HG03139 (cell line): ENCODE measurements around the gene LRRC56.
"Not testable (repeated sequence)": the region's sequence is repeated elsewhere in the genome, so short reads cannot be mapped to it uniquely, and the experiment has no call there.

Experiments
- ATAC-seq: cut with Tn5 transposase; IDR thresholded peaks from one replicate; pipeline ENCODE4 v1.9.1; 2021; ENCODE audit not compliant: unreplicated experiment

Gene LRRC56

DNA sequence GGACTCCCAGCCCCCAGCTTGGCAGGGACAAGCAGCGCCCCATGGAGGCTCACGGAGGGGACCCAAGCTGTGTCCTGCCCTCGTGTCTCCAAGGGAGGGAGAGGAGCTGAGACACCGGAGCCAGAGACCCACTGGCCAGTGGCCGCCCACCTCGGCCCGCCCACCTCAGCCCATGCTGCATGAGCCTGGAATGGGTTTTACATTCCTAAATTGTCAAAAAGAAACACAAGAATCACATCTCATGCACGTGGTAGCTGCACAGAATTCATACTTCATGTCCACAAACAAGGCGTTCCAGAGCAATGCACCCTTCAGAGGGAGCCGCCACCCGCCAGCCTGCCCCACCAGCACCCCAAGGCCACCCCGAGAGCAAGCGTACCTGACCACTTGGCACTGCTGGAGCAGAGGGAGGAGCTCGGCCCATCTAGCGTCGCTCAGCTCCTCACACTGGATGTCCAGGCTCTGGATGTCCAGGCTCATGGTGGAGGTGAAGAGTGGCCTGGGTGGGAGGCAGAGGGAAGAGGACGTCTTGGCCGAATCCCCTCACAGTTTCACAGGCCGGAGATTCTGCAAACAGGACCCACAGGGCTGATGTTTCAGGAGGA is 35.5 kb upstream of the LRRC56 start:
- ATAC-seq: no peak

DNA sequence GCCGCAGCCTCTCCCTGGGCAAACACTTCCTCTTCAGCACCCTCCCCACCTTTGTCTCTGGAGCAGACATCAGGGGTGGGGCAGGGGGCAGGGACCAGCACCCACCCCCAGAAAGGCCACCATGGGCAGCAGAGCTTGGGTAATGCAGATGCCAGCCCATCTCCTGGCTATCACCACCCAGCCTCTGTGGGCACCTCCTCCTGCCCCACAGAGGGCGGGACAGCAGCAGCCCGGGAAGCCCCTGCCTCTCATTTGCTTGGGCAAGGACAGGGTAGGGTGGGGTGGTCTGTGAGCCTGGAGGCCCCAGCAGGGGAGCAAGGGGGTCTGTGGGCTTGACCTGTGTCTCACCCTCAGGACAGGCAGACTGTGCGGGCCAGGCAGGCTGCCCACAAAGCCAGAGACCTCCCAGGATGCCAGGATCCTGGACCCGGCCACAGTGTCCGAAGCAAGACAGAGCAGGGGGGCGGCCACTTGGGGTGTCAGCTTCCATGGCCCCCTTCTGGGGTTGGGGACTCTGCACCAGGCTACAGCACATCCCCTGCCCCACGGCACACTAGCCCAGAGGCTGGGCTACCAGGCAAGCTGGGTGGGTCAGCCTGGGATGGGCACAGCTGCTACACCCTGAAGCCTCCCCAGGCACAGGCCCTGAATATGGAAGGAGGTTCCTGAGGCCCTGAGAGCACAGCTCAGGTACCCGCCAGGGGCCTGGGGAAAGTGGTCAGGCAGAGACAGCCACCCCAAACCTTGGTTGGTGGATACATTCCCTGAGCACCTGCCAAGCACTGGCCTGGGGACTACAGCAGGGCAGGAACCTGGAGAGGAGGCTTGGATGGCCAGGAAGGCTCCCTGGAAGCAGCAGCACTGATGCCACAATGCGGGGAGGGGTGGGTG is 34.8 kb upstream of the LRRC56 start:
- no peak for ATAC-seq

DNA sequence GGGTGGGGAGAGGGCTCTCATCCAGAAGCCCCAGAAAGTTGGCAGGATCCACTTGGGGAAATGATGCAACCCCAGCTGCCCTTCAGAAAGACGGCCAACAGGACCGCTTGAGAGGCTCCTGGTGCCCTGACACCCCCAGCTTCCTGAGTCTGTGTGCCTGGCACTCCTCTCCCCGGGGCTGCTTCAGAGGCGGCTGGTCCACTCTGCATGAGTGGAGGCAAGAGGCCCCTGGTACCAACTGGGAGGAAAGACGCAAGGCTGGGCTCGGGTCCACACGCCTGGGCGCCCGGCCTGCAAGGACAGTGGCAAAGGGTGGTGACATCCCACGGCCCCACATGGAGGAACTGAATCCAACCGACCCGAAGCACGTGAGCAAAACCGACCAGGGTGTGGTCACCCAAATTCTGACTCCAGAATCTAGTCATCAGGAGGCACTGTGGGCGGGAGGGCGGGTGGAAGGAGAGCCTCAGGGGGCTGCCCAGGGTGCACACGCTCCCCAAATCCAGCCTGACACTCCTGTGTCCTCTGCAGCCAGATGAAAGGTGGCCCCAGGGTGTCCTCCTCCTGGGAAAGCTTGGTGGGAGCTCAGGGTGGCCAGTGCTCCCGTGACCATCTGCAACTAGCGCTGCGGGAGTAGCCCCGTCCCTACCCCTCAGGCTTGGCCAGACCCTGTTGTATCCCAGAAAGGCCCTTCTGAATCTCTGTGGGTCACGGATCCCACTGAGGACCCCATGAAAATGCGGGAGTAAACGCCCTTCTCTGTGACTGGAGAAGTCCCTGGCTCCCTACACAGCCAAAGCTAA is 33.9 kb upstream of the LRRC56 start:
- no peak for ATAC-seq

DNA sequence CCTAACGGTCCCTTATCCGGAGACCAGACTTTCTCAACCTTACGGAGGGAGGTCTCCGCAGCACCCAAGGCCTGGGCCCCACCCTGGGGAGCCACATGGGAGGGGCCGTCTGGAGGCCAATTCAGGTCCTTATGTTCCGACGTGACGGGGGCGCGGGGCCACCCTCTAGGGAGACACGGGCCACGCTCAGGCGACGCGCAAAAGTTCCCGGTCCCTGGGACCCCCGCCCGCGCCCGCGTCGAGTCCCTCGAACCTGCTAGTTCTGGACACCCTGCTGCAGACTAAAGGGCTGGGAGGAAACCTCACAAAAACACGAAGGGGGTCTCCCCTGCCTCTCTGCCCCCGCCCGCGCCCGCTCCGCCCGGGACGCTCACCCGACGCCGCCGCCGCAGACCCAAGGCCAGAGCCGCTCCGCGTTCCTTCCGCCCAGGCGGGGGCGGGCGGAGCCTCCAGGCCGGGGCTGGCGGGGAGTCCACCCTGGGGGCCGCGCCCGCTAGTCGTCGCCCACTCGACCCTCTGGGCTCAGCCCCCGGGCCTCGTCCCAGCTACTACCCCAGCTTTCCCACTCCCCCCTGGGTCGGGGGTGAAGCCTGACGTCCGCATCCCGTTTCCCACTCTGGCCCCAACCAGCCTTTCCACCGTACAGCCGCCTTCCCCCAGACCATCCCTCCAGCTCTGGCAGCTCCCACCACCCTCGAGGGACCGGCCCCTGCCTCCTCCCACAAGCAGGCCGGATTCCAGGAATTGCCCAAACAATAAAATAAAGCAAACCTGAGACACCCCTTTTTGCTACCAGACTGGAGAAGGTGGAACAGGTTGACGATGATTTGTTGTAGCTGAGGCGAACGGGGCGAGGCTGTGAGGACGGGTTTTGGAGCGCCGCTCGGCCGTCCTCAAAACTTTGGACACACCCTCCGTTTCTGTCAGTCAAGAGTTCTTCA is 33.0 kb upstream of the LRRC56 start:
- ATAC-seq: no peak

DNA sequence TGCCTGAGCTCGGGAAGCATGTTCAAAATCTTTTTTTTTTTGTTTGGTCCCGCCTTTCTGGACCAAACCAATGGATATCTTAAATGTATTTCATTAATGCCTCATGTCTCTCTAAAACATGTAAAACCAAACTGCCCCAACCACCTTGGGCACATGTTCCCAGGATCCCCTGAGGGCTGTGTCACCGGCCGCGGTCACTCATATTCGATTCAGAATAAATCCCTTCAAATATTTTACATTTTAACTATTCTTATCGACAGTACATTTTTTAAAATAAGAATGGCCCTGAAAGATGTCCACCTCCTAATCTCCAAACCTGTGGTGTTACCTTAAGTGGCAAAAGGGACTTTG is 32.4 kb upstream of the LRRC56 start:
- ATAC-seq: no peak

DNA sequence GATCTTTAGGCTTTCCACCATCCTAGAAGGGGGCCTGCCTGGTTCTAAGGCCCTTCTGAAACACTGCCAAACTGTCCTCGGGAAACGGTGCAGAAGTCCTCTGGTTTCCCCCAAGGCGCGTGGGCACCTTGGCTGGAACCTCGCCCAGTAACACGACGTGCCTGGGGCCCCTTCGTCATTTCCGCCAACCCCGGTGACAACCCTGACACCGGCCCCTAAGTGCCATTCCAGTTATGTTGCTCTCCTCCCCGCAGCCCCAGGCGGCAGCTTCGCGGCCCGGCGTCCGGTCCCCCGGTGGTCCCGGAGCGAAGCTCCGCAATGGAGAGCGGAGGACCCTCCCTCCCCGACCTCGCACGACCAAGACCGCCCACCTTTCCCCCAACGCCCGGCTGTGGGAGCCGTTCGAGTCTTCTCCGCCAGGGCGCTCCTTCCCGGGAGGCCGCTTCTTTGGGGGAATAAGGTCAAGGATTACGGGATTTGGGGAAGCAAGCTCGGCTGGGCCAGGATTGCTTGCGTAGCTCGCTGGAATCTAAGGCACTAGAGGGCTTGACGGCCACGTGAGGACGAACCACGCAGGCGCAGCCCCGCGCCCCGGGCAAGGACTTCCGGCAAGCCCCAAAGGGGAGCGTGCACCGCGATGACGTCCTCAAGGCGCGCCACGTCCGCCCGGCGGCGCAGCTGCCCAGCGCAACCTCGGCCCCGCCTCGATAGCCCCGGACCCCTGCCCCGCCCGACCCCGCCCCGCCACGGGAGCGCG is 30.9 kb upstream of the LRRC56 start:
- peak; percentile 52 for ATAC-seq

DNA sequence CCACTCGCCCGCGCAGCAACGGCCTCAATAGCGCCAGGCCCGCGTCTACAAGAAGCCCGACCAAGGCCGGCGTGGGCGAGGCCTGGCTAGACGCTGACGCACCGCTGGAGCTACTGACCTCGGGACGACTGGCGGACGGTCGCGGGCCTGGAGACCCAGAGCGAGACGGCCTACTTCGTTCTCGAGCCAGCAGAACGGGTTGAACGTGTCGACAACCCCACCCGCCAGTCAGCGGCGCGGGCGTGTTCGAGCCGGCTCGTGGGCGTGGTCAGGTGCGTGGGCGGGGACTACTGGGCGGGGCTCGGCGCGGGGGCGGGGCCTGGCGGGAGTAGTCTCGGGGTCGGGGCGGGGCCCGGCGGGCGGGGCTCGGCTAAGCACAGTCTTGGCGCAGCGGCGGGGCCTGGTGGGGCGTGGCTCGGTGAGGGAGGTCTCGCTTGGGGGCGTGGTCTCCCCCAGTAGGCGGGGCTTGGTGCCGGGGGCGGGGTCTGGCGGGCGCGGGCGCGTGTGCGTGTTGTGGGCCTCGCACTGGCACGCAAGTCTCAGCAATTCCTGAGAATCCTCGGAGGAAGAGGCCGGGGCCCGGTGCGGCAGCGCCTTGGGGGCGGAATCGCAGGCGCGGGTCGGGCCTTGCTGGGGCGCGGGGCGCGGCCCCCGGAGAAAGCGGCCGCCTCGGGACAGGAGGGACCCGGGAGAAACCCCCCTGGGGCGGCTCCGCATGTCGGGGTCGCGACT is 30.2 kb upstream of the LRRC56 start, which contains the start of gene RNH1:
Gene RNH1 (minus strand): TSS at position 248 of the 732 bp plus-strand sequence. CDS start 5,080 bp downstream, outside the sequence.
- ATAC-seq: peak; percentile 52

DNA sequence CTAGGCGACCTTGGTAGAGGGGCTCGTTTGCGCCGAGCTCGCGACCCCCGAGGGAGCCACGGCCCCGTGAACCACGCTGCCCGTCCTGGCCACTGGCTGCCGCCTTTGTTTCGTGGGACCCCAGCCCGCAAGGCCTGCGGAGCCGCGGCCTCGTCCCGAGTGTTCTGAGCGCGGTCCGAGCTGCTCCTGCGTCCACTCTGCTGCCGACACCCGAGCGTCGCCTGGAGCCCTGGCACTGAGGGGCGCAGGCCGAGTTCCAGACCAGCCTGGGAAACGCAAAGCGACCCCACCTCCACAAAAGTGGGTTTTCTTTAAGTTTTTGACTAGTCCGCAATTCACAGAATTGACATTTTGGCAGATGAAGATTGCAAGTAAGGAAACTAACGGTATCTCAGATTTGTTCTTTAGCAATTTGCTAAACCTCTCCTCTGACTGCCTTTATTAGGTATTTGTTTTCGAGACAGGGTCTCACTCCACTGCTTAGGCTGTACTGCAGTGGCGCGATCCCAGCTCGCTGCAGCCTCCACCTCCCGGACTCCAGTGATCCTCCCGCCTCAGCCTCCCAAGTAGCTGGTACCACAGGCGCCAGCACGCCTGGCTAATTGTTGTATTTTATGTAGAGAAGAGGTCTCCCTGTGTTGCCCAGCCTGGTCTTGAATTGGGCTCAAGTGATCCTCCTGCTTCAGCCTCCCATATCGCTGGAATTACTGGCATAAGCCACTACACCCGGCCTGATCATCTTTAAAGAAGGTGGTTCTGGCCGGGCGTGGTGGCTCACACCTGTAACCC is 29.4 kb upstream of the LRRC56 start:
- ATAC-seq: no peak

DNA sequence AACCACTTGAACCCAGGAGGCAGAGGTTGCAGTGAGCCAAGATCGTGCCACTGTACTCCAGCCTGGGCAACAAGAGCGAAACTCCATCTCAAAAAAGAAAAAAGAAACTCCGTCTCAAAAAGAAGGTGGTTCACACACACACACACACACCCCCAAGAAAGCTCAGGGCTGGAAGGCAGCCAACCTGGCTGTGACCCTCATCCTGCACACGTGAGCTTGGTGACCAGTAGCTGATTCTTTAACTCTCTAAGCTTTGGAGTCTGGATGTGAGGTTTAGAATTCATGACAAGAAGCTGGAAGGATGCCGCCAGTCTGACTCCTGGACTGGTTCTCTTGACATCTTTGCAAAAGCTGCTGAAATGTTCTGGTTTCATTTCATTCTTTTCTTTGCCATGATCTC is 28.4 kb upstream of the LRRC56 start:
- ATAC-seq: no peak

DNA sequence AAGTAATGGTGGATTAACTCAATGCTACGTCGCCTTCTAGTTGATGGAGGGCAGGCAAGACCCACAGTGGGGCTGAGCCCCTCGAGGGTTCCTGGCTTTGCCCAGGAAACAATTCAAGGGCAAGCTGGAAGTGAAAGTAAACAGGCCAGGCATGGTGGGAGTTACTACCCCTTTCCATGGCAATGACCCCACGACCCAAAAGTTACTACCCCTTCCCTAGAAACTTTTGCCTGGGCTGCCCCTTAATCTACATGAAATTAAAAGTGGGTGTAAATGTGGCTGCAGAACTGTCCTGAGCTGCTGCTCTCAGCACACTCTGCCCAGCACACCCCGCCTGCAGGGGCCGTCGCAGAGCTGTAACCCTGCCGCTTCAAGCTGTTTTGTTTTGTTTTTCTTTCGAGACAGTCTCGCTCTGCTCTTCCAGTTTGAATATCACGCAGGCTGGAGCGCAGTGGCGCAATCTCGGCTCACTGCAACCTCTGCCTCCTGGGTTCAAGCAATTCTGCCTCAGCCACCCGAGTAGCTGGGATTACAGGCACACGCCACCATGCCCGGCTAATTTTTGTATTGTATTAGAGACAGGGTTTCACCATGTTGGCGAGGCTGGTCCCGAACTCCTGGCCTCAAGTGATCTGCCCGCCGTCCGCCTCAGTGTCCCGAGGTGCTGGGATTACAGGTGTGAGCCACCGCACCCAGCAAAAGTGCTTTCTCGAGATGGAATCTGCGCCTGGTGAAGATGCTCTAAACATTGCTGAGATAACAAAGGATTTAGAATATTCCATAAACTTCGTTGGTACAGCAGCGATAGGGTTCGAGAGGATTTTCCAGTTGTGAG is 24.3 kb upstream of the LRRC56 start:
- no peak for ATAC-seq

DNA sequence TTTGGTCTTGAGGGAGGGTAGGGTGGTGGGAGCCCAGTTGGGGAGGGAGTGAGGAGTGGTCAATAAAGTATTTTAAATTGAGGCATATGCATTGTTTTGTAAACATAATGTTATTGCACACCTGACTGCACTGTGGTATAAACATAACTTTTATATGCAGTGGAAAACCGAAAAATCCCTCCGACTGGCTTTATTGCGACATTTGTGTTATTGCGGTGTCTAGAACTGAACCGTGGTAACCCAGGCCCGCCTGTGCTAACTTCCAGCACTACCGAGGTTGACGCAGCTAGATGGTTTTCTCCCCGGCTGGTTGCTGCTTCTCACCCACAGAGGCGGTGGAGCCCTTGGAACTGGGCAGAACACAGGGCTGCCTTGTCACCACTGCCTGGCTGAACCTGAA is 22.7 kb upstream of the LRRC56 start:
- no peak for ATAC-seq

DNA sequence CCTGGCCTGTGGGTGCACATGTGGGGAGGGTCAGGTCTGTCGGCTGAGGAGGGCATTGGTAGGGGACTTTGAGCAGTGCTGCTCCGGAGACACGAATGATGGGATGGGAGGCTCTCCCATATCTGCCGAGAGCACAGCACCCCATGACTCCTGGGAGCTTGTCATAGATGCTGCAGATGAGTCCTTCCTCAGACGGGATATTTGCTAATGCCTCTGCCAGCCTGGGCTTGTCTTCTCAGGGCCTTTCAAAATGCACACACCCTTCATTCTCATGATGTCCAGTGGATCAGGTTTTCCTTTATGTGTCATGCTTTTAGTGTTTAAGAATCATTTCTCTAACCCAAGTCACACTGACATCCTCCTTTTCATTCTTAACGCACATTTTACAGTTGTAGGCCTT is 22.2 kb upstream of the LRRC56 start:
- ATAC-seq: no peak

DNA sequence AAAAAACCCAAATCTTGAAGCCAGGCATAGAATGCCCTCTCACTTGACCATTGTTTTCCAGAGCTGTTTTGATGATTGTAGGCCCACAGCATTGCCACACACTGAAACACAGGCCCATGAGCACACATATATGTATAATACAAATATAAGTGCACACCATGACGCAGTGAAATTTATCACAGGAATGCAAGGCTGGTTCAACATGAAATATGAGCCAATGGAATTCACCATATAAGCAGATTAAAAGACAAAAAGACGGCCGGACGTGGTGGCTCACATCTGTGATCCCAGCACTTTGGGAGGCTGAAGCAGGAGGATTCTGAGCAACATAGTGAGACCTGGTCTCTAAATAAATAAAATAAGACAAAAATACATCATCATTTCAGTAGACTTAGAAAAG is 20.9 kb upstream of the LRRC56 start:
- no peak for ATAC-seq

DNA sequence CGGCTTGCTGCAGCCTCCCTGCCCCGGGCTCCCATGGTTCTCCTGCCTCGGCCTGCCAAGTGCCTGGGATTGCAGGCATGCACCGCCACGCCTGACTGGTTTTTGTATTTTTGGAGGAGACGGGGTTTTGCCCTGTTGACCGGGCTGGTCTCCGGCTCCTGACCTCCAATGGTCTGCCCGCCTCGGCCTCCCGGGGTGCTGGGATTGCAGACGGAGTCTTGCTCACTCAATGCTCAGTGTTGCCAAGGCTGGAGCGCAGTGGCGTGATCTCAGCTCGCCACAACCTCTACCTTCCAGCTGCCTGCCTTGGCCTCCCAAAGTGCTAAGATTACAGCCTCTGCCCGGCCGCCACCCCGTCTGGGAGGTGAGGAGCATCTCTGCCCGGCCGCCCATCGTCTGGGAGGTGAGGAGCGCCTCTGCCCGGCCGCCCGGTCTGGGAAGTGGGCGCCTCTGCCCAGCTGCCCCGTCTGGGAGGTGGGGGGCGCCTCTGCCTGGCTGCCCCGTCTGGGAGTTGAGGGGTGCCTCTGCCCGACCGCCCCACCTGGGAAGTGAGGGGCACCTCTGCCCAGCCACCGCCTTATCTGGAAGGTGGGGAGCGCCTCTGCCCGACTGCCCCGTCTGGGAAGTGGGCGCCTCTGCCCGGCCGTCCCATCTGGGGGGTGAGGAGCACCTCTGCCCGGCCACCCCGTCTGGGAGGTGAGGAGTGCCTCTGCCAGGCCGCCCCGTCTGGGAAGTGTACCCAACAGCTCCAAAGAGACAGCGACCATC is 20.2 kb upstream of the LRRC56 start:
- ATAC-seq: not testable (repeated sequence)

DNA sequence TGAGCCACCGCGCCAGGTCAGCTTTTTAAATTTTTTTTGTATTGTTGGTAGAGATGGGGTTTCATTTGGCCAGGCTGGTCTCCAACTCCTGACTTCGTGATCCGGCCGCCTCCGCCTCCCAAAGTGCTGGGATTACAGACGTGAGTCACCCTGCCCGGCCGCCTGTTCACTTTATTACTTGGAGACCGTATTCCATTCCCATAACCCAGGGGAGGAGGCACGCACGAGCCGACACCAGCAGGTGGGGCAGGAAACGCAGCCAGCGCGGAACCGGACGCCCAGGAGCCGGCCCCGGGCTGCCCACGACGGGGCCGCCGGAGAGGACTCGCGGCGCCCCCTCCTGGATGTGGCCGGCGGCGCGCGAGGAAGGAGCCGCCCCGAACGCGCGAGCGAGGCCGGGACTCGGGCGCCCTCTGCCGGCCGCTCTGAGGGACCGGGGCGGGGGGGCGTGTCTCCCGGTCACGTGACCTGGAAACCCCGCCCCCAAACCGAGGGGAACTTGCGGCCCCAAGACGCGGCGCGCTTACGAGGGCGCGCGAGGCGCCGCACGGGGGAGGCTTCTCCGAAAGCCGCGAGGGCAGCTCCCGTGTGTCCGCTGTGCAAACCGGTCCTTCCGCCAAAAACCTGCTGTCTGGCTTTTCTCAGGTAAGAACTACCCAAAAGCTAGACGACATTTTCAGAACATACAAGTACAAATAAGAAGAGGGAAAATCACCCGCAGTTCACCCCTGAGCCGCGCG is 18.7 kb upstream of the LRRC56 start:
- peak; percentile 91 for ATAC-seq
